Subcutaneous abdominal adipose tissue (tissue), 5 donors: ENCODE results near the gene LDHB.
A peak's percentile ranks its signal among the peaks of the same experiment; 100 is the strongest.
"Not testable (repeated sequence)": the region's sequence is repeated elsewhere in the genome, so short reads cannot be mapped to it uniquely, and the experiment has no call there.

Experiments used
- H3K27ac ChIP-seq: one replicate; pipeline ENCODE4 v1.7.0; 2013; ENCODE audit warnings: low read depth, mild to moderate bottlenecking, inconsistent platforms, low read length, moderate library complexity
- H3K27me3 ChIP-seq, 5 donors: one replicate each; pipeline ENCODE4 v1.7.0; 2013; ENCODE audit warnings: low read length in 5 of 5, inconsistent platforms in 1 of 5; ENCODE audit not compliant: control insufficient read depth in 5 of 5, insufficient read depth in 4 of 5
- H3K36me3 ChIP-seq, 5 donors: one replicate each; pipeline ENCODE4 v1.7.0; 2013; ENCODE audit warnings: low read length in 5 of 5; ENCODE audit not compliant: control insufficient read depth in 5 of 5, insufficient read depth in 5 of 5
- H3K4me1 ChIP-seq, 5 donors: one replicate each; pipeline ENCODE4 v1.7.0; 2013; ENCODE audit warnings: low read length in 5 of 5, mild to moderate bottlenecking in 3 of 5, moderate library complexity in 1 of 5; ENCODE audit not compliant: control insufficient read depth in 5 of 5, insufficient read depth in 5 of 5
- H3K4me3 ChIP-seq, 5 donors: one replicate each; pipeline ENCODE4 v1.7.0; 2013; ENCODE audit warnings: low read length in 5 of 5, low read depth in 1 of 5
- H3K9ac ChIP-seq, 5 donors: one replicate each; pipeline ENCODE4 v1.7.0; 2013; ENCODE audit warnings: low read length in 5 of 5, mild to moderate bottlenecking in 4 of 5, moderate library complexity in 3 of 5
- H3K9me3 ChIP-seq, 5 donors: one replicate each; pipeline ENCODE4 v1.7.0; 2013; ENCODE audit warnings: low read length in 5 of 5; ENCODE audit not compliant: control insufficient read depth in 5 of 5
- donor health status: healthy.
- donor health status: healthy.
- donor health status: healthy.
- donor health status: healthy.
- donor health status: healthy.

LDHB gene

GRCh38 chr12:21662122-21662792, 4.6 kb upstream of the LDHB start:
- Histone ChIP-seq H3K4me1 (peaks cover 0 to 3% (median under 1%) of the 10 kb centered on the region in 5 donors), H3K9me3 (no peaks in the 10 kb centered on the region), H3K27ac (no peak overlapping the region), H3K36me3 (no peaks in the 10 kb centered on the region), H3K27me3 (no peaks in the 10 kb centered on the region), H3K4me3 (no peak overlapping the region), H3K9ac (no peak overlapping the region)

- not testable (repeated sequence) for H3K9me3 ChIP-seq
These were observed 3.9 kb upstream of the LDHB start for GRCh38 chr12:21661396-21662093.

DNA sequence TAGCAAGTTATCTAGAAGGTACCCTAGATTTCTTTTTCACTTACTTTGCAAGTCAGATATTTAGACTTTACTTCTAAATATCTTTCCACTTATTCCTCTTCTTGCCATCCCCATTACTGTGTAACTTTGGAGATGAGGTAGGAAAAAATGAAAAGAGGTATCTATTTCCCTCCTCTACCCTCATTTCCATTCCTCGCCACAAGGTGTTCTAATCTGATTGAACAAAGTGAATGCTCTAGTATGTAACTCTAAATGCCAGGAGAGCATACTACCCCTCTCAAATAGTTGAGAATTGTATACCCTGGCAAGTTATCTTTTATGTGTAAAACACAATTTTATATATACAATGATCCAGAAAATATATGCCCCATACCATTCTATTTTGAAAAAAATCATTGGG, 1.7 kb upstream of the LDHB start:
- no peaks in the 10 kb centered on the region for H3K27me3 ChIP-seq
- peaks cover 0 to 4% (median 2%) of the 10 kb centered on the region in 5 donors for H3K36me3 ChIP-seq
- H3K9me3 ChIP-seq, result no peaks in the 10 kb centered on the region
- peaks cover 2 to 26% (median 19%) of the 10 kb centered on the region in 5 donors for H3K4me1 ChIP-seq
- no peak overlapping the region for H3K4me3 ChIP-seq
- H3K27ac ChIP-seq, result no peak overlapping the region
- H3K9ac ChIP-seq, result no peak overlapping the region

More at GRCh38 chr12:21661396-21662093, 3.9 kb upstream of the LDHB start:
- H3K4me3 ChIP-seq, H3K27ac ChIP-seq, H3K9ac ChIP-seq, H3K36me3 ChIP-seq, H3K27me3 ChIP-seq: not testable (repeated sequence)
- peaks cover under 1 to 10% (median 7%) of the 10 kb centered on the region in 5 donors for H3K4me1 ChIP-seq

- peak overlapping the region; percentile 92 for H3K27ac ChIP-seq
- peak overlapping the region; percentile 90 to 98 (median 93) for H3K4me3 ChIP-seq
- H3K9ac ChIP-seq, result peak overlapping the region; percentile 50 to 96 (median 87)
- H3K4me1 ChIP-seq, result peaks cover 2 to 38% (median 19%) of the 10 kb centered on the region in 5 donors
- no peaks in the 10 kb centered on the region for H3K27me3 ChIP-seq
- no peaks in the 10 kb centered on the region for H3K9me3 ChIP-seq
- H3K36me3 ChIP-seq, result peaks cover 15 to 23% (median 18%) of the 10 kb centered on the region in 5 donors
These were observed 727 bp downstream of the LDHB start for GRCh38 chr12:21656905-21657325.

DNA sequence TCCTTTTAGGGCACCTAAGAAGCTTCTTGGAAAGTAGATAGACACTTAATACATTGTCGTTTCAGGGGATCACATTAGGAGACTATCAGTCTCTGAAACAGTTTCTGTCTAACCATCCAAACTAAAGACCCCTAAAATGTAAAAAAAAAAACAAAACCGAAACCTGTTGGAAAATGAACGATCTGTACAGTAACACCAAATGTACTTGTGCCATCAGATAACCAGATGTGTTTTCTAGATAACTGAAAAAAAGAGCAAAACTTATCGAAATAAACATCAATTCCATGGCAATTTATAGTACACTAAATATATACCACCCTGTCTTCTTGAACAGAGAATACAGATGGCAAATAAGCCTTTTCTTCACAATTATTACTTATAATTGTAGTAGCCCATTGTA, 2.1 kb downstream of the LDHB start:
- Histone ChIP-seq H3K4me1 (peaks cover 2 to 50% (median 23%) of the 10 kb centered on the region in 5 donors), H3K27me3 (no peaks in the 10 kb centered on the region), H3K27ac (peak overlapping the region; percentile 92), H3K4me3 (peak overlapping the region in 3 of 5 donors; percentile 91 to 98 (median 93)), H3K9me3 (no peaks in the 10 kb centered on the region), H3K36me3 (peaks cover 21 to 31% (median 29%) of the 10 kb centered on the region in 5 donors), H3K9ac (peak overlapping the region in 2 of 5 donors; percentile 21 to 91)

- H3K27ac ChIP-seq, result no peak overlapping the region
- no peak overlapping the region for H3K4me3 ChIP-seq
- peak overlapping the region in 1 of 5 donors; percentile 22 for H3K9ac ChIP-seq
- H3K36me3 ChIP-seq, result peaks cover 27 to 55% (median 39%) of the 10 kb centered on the region in 5 donors
- peaks cover 2 to 50% (median 19%) of the 10 kb centered on the region in 5 donors for H3K4me1 ChIP-seq
- H3K9me3 ChIP-seq, result no peaks in the 10 kb centered on the region
- H3K27me3 ChIP-seq, result no peaks in the 10 kb centered on the region
These were observed 5.8 kb downstream of the LDHB start for GRCh38 chr12:21651821-21652220.

DNA sequence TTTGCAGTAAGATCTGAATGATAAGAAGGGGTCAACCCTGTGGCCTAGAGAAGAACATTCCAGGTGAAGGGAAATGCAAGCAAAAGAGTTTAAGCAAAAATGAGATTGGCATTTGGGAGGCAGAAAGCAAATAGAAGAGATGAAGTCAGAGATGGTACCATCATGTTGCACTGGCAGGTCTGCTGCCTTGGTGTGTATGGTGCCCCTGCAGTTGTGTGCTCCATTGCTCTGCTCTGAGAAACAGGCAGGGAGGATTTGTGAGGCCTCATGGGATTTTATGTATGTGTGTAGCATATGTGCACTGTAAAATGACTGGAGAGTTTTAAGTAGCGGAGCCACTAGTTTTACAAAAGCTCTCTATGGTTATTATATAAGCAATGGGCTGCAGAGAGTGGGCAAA, 6.6 kb downstream of the LDHB start:
- Histone ChIP-seq H3K4me3 (no peak overlapping the region), H3K27me3 (no peaks in the 10 kb centered on the region), H3K4me1 (peaks cover 0 to 43% (median 11%) of the 10 kb centered on the region in 5 donors), H3K36me3 (peaks cover 30 to 62% (median 44%) of the 10 kb centered on the region in 5 donors), H3K27ac (no peak overlapping the region), H3K9me3 (no peaks in the 10 kb centered on the region), H3K9ac (no peak overlapping the region)

- Histone ChIP-seq H3K36me3 (peaks cover 31 to 69% (median 46%) of the 10 kb centered on the region in 5 donors), H3K9ac (no peak overlapping the region)
These were observed 8.6 kb downstream of the LDHB start for GRCh38 chr12:21649034-21649433.

GRCh38 chr12:21648378-21648777, 9.3 kb downstream of the LDHB start:
- H3K4me1 ChIP-seq, result peaks cover 0 to 33% (median 14%) of the 10 kb centered on the region in 5 donors
- H3K9ac ChIP-seq, result no peak overlapping the region
- no peak overlapping the region for H3K27ac ChIP-seq
- no peaks in the 10 kb centered on the region for H3K27me3 ChIP-seq
- peaks cover 32 to 69% (median 44%) of the 10 kb centered on the region in 5 donors for H3K36me3 ChIP-seq
- no peaks in the 10 kb centered on the region for H3K9me3 ChIP-seq
- H3K4me3 ChIP-seq, result no peak overlapping the region

More at GRCh38 chr12:21649034-21649433, 8.6 kb downstream of the LDHB start:
- Histone ChIP-seq H3K4me1 (peaks cover 0 to 29% (median 8%) of the 10 kb centered on the region in 5 donors), H3K9me3 (no peaks in the 10 kb centered on the region), H3K27ac (no peak overlapping the region), H3K27me3 (no peaks in the 10 kb centered on the region), H3K4me3 (no peak overlapping the region)

- H3K36me3 ChIP-seq, result peaks cover 24 to 71% (median 44%) of the 10 kb centered on the region in 5 donors
These were observed 10.5 kb downstream of the LDHB start for GRCh38 chr12:21647179-21647578.

More at GRCh38 chr12:21647179-21647578, 10.5 kb downstream of the LDHB start:
- H3K27me3 ChIP-seq, result no peaks in the 10 kb centered on the region
- peaks cover 3 to 38% (median 24%) of the 10 kb centered on the region in 5 donors for H3K4me1 ChIP-seq
- no peak overlapping the region for H3K4me3 ChIP-seq
- H3K9me3 ChIP-seq, result no peaks in the 10 kb centered on the region
- peak overlapping the region; percentile 59 for H3K27ac ChIP-seq
- H3K9ac ChIP-seq, result no peak overlapping the region
